ENCODE results near the gene CMTM1. TPM values are rescaled to one million over a fixed set of nuclear protein-coding genes. Genes with fewer than 3 reads are reported as not detected.

Gene CMTM1, protein sequence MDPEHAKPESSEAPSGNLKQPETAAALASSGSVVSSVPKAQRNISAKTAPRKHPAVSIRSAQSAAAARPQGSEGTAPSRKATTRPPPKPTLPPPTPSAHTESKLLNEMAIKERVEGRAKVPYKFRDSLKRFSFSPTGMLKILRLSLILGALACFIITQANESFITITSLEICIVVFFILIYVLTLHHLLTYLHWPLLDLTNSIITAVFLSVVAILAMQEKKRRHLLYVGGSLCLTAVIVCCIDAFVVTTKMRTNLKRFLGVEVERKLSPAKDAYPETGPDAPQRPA
- total RNA-seq, result 2.4 and 2.5 TPM in 2 replicates

DNA sequence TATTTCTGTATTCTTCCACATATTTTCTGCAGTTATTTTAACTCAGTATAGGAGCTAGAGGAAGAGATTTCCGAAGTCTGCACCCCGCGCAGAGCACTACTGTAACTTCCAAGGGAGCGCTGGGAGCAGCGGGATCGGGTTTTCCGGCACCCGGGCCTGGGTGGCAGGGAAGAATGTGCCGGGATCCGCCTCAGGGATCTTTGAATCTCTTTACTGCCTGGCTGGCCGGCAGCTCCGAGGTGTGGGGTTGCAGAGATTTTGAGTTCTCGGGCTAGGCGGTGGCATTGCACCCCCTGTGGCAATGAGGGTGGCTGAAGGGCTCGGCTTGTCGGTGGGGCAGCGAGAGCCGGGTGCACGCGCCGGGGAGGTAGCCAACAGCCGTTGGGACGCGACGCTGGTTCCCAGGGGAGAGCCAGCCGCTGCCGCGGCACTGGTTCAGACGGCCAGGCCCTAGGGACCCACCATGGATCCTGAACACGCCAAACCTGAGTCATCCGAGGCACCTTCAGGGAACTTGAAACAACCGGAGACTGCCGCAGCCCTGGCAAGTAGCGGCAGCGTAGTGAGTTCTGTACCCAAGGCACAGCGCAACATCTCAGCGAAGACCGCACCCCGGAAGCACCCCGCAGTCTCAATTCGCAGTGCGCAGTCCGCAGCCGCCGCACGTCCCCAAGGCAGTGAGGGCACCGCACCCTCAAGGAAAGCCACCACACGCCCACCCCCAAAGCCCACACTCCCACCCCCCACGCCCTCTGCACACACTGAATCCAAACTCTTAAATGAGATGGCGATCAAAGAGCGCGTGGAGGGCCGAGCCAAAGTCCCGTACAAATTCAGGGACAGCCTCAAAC, at the start of gene CMTM1:
Gene CMTM1 (plus strand): TSS at position 389 of the 851 bp plus-strand sequence. CDS start 75 bp downstream, at position 464.

DNA sequence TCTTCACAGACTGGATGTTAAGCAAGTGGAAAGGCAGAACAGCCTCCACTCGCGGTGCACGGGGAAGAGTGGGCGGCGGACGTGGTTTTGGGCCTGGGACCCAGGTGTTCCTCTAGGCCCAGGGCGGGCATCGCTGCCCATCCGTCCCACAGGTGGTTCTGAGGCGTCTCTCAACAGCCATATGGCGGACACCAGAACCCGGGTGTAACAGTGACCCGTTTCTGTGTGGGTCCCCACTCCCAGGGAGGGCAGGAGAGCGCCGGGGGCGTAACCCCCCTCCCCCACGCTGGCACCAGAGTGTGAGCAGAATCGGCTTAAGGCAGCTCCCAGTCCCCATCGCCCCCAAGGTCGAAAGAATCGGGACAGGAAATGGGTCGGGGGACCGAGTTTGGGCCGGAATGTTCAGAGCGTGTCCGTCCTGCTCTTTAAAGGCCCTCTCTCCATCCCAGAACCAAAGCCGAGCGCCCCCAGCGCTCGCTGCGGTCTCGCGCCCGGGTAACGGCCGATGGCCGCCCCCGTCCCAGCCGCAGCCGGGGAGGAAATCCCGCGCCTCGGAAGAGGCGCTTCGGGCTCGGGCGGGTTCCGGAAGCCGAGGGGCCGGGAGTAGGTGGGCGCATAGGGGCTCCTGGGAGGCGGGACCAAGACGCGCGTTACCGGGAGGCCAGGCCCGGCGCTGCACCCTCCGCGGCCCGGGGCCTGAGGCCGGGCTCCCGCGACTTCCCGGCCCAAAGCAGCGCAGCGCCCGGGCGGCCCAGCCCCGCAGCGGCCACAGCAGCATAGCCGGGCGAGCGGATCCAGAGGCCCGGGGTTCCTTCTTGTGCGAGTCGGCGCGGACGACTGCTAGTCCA, 16.7 kb upstream of the CMTM1 start, which contains the start of gene TK2:
Gene TK2 (minus strand): TSS at position 839 of the 848 bp plus-strand sequence. CDS start 61 bp downstream, at position 778.

GRCh38 chr16:66552286-66553177, 13.7 kb upstream of the CMTM1 start, which contains the start of gene CKLF:
Gene CKLF (plus strand): TSS chr16:66552576. CDS start chr16:66552716, 140 bp downstream.

GRCh38 chr16:66578651-66579531, 12.7 kb downstream of the CMTM1 start, which contains the start of gene CMTM2:
Gene CMTM2 (plus strand): TSS chr16:66579463. CDS start chr16:66579608, 145 bp downstream.

GRCh38 chr16:66604376-66605176, 38.3 kb downstream of the CMTM1 start, which contains the start of gene CMTM3:
Gene CMTM3 (plus strand): TSS chr16:66604704. CDS start chr16:66604806, 102 bp downstream.

Other genes starting within 250 kb of the CMTM1 start
- 566 and 589 TPM in 2 replicates for gene CDH5, start 199.7 kb upstream of the CMTM1 start, total RNA-seq
- not detected in 2 replicates for gene BEAN1, start 139.1 kb upstream of the CMTM1 start, total RNA-seq
- gene TK2, start 16.3 kb upstream of the CMTM1 start, total RNA-seq, result 20.2 and 28.0 TPM in 2 replicates
- gene CKLF, start 13.9 kb upstream of the CMTM1 start, total RNA-seq, result 59.4 and 79.1 TPM in 2 replicates
- gene CMTM2, start 13.0 kb downstream of the CMTM1 start, total RNA-seq, result 0.09 TPM in 1 of 2 replicates, not detected in the other
- gene CMTM3, start 38.3 kb downstream of the CMTM1 start, total RNA-seq, result 14.1 and 22.8 TPM in 2 replicates
- 6.9 and 14.5 TPM in 2 replicates for gene CMTM4, start 130.3 kb downstream of the CMTM1 start, total RNA-seq
- 130 and 181 TPM in 2 replicates for gene DYNC1LI2, start 185.2 kb downstream of the CMTM1 start, total RNA-seq
- under 0.01 TPM in 1 of 2 replicates, not detected in the other for gene TERB1, start 235.1 kb downstream of the CMTM1 start, total RNA-seq